NK-92 (cell line): ENCODE measurements around the gene BORCS5.
"Not testable (repeated sequence)": the region's sequence is repeated elsewhere in the genome, so short reads cannot be mapped to it uniquely, and the experiment has no call there.

Experiments
- DNase-seq: peaks from one replicate; lab custom pipeline; 2025; ENCODE audit not compliant: unreplicated experiment; lab: John Stamatoyannopoulos, UW

Gene BORCS5

DNA sequence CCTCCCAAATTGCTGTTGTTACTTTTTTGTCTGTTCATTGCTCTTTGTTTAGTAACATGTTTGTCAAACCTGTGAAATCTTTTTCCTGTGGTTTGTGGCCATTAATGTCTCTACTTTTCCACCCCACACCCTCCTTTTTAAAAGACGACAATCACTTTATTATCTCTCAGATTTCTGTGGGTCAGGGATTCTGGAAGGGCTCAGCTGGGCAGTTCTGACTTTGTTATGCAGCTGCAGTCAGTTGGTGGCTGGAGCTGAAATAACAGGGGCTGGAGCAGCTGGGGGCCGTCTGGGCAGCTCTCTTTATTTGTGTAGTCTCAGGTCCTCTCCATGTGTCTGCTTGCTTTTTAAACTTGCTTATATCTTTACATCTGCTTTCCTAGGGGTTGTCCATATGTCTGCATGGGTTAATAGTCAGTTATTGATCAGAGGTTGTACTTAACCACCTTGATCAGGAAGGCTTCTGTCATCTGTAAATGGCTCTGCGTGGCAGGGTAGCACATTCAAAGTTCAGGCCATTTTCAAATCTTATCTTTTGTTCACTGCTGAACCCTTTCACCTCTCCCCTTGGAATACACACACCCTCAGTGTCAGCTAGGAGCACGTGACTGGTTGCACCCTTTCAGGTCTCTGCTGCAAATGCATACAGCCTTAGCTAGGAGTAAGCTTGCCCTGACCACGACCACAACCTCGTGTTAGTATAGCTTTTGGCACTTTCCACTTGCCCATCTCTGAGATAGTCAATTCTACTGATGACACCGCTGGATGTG lies 27.9 kb downstream of the BORCS5 start:
- DNase-seq, result no peak

GRCh38 chr12:12387501-12387900 lies 30.6 kb downstream of the BORCS5 start:
- no peak for DNase-seq

- DNase-seq, result no peak
These were observed 35.5 kb downstream of the BORCS5 start for GRCh38 chr12:12392413-12392812.

- no peak for DNase-seq
These were observed 36.3 kb downstream of the BORCS5 start for GRCh38 chr12:12393171-12393570.

DNA sequence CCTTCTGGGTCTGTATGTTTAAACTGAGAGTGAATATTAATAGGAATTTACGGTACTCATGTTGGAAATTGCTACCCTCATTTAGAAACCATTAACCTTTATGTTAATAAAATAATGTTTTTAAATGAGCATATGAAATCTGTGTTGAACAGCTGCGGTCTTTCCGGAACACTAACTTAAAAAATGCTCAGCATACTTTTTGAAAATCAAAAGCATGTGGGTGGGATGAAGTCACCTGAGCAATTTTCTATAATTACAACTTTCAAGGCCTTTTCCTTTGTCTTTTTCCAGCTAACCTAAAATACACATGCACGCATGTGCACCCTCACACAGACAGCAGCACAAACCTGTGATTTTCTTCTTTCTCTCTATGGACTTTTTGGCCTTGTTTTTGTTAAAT lies 39.8 kb downstream of the BORCS5 start:
- no peak for DNase-seq

GRCh38 chr12:12397184-12397583 lies 40.3 kb downstream of the BORCS5 start:
- DNase-seq, result no peak

DNA sequence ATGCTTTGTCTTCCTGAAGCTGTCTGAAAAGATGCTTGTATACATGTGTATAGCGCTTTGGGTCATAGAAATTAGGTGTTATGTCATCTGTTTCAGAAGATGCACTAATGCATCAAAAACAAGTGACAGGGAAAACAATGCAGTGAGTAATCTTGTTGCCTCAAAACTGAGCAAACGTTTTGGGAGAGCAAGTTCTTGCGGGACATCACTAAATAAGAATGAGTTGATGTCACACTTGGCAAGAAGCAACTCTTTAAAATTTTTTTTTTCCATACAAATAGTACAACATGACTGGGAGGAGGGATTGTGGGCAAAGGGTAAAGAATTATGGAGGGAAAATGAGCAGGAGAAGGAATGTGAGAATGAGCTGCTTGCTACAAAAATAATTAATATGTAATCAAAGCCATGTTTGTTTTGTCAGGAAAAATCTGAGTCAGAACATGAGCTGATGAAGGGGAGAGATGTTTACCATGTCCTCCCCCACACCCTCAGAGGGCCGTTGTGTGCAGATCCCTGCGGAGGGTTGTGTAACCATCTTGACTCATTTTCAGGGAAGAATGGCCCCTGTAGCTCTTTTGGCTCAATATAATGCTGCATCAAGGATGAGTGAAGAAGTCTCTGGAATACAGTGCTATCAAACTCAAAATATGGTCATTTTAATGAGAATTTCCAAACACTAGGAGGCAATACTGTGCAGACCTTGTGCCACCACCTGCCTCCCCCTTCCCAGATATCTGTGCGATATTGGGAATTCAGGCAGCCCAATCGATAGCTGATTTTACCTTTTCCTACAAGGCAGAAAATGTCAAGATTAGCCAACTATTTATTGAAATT lies 41.4 kb downstream of the BORCS5 start:
- no peak for DNase-seq

- no peak for DNase-seq
These were observed 42.3 kb downstream of the BORCS5 start for GRCh38 chr12:12399161-12399560.

DNA sequence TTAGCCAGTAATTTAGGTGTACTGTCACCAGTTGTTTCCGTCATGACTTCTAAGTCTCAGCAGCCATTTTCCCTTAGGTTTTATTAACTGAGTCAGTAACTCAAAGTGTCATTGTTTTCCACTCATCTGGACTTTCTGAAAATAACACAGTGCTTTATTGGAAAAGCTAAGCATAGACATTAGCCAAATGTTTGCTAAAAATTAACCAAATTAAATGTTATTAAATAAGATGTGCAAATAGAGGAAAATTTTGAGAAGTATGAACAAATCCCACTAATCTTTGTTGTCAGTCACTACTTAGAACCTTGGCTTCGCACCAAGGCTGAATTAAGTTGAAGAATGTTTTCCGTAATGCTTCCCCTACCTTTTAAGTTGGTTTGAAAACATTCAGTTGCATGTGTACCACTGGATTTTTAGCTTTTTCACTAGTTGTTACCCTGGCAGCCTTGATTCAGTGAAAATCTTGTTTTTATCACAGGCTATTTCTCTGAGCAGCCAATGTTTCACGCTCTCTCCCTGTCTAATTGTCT lies 43.0 kb downstream of the BORCS5 start:
- DNase-seq, result no peak

DNA sequence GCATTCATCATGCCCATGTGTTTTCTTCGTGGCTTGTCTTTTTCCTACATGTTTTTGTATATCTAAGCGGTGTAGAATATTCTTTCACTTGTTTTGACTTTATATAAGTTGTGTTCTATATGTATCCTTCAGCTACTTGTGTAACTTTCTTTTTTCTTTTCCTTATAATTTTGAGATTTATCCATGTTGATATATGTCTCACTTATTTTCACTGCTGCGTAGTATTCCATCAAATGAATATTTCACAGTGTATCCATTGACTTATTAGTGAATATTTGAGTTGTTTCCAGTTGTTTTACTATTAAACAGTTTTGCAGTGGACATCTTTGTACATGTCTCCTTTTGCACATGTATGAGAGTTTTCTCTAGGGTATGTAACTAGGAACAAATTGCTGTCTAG lies 43.9 kb downstream of the BORCS5 start:
- no peak for DNase-seq

DNA sequence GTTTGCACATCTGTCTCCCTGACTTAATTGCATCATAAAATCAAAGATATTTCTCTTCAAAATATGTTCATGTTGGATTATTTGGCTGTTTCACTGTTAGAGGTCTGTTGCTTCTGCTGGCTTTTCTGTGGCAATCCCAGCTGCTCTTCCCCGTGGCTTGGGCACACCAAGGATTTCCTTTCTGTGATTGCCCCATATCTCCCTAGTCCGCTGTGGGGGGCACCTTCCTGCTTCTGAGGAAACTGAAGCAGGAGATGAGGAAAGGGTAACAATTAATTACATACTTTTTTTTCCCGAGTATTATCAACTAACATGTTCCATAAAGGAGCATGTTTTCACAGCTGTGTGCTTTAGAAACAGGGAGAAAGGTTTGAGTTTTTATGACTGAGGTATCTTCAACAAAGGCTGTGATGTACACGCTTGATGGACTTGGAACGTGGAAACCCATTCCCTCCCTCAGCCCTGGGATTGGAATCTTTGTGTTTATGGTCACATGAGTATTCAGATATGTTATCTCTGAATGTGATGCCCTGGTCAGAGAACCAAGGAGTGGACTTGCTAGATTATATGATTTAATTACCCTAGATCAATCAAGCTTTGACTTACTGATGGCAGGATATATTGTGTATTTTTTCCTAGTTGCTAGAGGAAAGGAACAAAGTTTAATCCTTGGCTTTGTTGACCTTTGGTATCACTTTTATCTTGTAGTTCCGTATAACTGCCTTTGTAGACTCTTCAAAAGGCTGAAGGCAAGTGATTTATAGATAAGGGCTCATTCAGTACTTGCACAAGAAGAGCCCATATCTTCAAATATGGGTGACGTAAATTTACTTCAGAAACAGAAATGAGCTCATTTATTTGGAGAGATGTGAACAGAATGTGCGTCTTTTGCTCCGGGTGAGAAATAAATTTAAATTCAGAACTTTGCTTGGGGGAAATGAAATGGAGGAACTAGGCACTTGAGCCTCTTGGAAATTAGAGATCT lies 46.7 kb downstream of the BORCS5 start:
- no peak for DNase-seq

DNA sequence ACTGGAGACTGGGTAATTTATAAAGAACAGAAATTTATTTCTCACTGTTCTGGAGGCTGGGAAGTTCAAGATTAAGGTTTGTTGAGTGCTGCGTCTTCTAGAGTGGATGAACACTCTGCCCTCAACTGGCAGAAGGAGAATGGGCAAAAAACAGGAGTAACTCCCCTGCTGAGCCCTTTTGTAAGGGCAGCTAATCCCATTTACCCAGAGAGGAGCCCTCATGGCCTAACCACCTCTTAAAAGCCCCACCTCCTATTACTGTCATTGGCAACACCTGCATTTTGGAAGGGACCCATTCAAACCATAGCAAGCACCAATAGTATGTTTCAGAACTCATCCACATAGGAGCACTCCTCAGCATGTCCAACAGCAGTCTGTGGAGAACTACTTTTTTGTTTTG lies 47.4 kb downstream of the BORCS5 start:
- DNase-seq, result no peak

GRCh38 chr12:12405882-12406281 lies 49.0 kb downstream of the BORCS5 start:
- DNase-seq, result no peak

DNA sequence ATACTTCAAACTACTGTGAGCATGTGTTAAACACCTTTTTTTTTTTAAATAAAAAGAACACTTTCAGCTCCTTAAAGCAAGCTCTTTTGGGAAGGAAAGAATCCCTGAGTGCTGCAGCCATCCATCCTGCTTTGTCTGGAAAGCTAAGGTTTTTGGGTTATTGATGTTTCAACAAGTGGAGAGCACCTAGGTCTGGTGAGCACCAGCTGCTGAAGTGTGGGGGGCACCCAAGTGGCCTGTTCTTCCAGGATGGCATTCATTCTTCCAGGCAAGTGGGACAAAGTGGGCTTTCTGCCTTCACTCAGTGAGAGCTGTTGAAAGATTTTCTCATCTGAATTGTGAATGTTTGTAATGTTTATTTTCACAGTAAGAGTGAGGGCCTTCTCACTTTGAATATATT lies 49.9 kb downstream of the BORCS5 start:
- no peak for DNase-seq

GRCh38 chr12:12408265-12408690 lies 51.4 kb downstream of the BORCS5 start:
- no peak for DNase-seq

DNA sequence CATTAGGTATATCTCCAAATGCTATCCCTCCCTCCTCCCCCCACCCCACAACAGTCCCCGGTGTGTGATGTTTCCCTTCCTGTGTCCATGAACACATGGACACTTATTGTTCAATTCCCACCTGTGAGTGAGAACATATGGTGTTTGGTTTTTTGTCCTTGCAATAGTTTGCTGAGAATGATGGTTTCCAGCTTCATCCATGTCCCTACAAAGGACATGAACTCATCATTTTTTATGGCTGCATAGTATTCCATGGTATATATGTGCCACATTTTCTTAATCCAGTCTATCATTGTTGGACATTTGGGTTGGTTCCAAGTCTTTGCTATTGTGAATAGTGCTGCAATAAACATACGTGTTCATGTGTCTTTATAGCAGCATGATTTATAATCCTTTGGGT lies 52.5 kb downstream of the BORCS5 start:
- not testable (repeated sequence) for DNase-seq

DNA sequence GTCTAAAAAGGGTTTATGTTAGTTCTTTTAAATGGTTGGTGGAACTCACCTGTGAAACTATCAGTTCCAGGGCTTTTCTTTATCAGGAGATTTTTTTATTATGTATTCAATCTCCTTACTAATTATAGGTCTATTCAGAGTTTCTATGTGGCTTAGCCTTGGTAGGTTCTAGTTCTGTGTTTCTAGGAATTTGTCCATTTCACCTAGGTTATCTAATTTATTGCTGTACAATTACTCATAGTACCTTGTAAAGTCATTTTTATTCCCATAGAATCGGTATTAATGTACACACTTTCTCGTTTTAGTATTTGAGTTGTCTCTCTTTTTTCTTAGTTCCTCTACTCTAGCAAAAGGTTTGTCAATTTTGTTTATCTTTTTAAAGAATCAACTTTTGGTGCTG lies 59.0 kb downstream of the BORCS5 start:
- DNase-seq, result no peak

- DNase-seq, result not testable (repeated sequence)
These were observed 62.3 kb downstream of the BORCS5 start for GRCh38 chr12:12419165-12419564.

GRCh38 chr12:12423367-12423766 lies 66.5 kb downstream of the BORCS5 start:
- no peak for DNase-seq

DNA sequence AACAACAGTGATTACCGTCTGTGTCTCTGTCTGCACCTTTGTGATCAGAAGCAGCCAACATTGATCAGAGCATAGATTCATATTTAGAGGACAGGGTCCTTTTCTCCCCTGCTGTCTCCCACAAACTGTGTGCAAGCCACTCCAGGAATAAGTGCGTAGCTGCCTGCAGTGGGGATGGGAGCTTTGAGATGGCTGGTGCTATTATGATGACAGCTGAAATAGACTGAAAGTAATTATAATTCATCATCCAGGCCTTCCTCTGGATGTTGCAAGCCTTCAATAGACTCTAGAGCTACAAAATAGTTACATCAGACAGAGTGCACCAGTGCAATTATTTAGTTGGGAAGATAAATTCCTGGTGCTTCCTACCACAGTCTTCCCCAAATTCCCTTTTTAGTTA lies 68.1 kb downstream of the BORCS5 start:
- no peak for DNase-seq

GRCh38 chr12:12425616-12426015 lies 68.7 kb downstream of the BORCS5 start:
- DNase-seq, result no peak
